ENCODE results near the gene OR52A1. TPM values are rescaled to one million over a fixed set of nuclear protein-coding genes. Genes with fewer than 3 reads are reported as not detected.
A peak's percentile ranks its signal among the peaks of the same experiment; 100 is the strongest.

The OR52A1 gene
- total and polyA plus RNA-seq, 9 of the 15 experiments (the other 6 are each of a cell fraction or from before 2014, with no cell fraction given) = under 0.01 to 0.33 (median 0.13) TPM; not detected in 3

- TF ChIP-seq, protein P1, sequence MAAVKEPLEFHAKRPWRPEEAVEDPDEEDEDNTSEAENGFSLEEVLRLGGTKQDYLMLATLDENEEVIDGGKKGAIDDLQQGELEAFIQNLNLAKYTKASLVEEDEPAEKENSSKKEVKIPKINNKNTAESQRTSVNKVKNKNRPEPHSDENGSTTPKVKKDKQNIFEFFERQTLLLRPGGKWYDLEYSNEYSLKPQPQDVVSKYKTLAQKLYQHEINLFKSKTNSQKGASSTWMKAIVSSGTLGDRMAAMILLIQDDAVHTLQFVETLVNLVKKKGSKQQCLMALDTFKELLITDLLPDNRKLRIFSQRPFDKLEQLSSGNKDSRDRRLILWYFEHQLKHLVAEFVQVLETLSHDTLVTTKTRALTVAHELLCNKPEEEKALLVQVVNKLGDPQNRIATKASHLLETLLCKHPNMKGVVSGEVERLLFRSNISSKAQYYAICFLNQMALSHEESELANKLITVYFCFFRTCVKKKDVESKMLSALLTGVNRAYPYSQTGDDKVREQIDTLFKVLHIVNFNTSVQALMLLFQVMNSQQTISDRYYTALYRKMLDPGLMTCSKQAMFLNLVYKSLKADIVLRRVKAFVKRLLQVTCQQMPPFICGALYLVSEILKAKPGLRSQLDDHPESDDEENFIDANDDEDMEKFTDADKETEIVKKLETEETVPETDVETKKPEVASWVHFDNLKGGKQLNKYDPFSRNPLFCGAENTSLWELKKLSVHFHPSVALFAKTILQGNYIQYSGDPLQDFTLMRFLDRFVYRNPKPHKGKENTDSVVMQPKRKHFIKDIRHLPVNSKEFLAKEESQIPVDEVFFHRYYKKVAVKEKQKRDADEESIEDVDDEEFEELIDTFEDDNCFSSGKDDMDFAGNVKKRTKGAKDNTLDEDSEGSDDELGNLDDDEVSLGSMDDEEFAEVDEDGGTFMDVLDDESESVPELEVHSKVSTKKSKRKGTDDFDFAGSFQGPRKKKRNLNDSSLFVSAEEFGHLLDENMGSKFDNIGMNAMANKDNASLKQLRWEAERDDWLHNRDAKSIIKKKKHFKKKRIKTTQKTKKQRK (IDR thresholded peaks at IDR 0.05; ENCODE audit: borderline replicate concordance, low read depth, low read length) = no peak
- TF ChIP-seq ZFP30 (CRISPR knock-in tag; IDR thresholded peaks at IDR 0.05; ENCODE audit: borderline replicate concordance) (no peak), HOXB6 (CRISPR knock-in tag; IDR thresholded peaks at IDR 0.05; ENCODE audit: borderline replicate concordance) (no peak), DEAF1 (CRISPR knock-in tag; IDR thresholded peaks at IDR 0.05) (no peak), DPF2 (IDR thresholded peaks at IDR 0.05) (peak; percentile 95), ZNF311 (CRISPR knock-in tag; IDR thresholded peaks at IDR 0.05) (no peak), ZNF77 (CRISPR knock-in tag; IDR thresholded peaks at IDR 0.05) (no peak), BCOR (IDR thresholded peaks at IDR 0.05) (peak; percentile 65; the same call in 1 of the 2 replicates), CREB1 (IDR thresholded peaks at IDR 0.05) (peak; percentile 75; the same call in 1 of the 2 replicates), CREB1 (CRISPR knock-in tag; IDR thresholded peaks at IDR 0.05) (no peak), CAMTA2 (CRISPR knock-in tag; conservative IDR thresholded peaks at IDR 0.05) (no peak), ZNF592 (IDR thresholded peaks at IDR 0.05) (peak; percentile 73; the same call in 1 of the 2 replicates), MTA1 (IDR thresholded peaks at IDR 0.05; ENCODE audit: borderline replicate concordance) (peak; percentile 51; the same call in 1 of the 2 replicates), PATZ1 (CRISPR knock-in tag; IDR thresholded peaks at IDR 0.05; ENCODE audit: borderline replicate concordance) (peak; percentile 2; the same call in 1 of the 2 replicates), ZNF133 (CRISPR knock-in tag; IDR thresholded peaks at IDR 0.05) (no peak), KAT7 (CRISPR knock-in tag; IDR thresholded peaks at IDR 0.05; ENCODE audit: borderline replicate concordance) (no peak), ID3 (CRISPR knock-in tag; IDR thresholded peaks at IDR 0.05) (no peak), ID3 (tag; IDR thresholded peaks at IDR 0.05) (peak; percentile 72)
Measured at GRCh38 chr11:5151713-5152153, 2.8 kb downstream of the OR52A1 start (continued).
